ENCODE data around the gene ABCG1. TPM values are rescaled to one million over a fixed set of nuclear protein-coding genes. Genes with fewer than 3 reads are reported as not detected.

The ABCG1 gene
- total and polyA plus RNA-seq, 2 experiments from 2014 or later: 8.4 to 10.7 TPM

GRCh38 chr21:42193721-42194120, 25.2 kb upstream of the ABCG1 start:
- Histone ChIP-seq H3K36me3 (replicated peaks; ENCODE audit: insufficient read depth, low read depth) (no peaks in the 10 kb centered on the region), H3K9me3 (ENCODE audit: low read depth) (no peaks in the 10 kb centered on the region), H3K79me2 (no peaks in the 10 kb centered on the region), H3K27me3 (no peaks in the 10 kb centered on the region), H2AFZ (no peak overlapping the region), H3K4me1 (ENCODE audit: insufficient read depth) (no peaks in the 10 kb centered on the region), H4K20me1 (ENCODE audit: insufficient read depth, poor library complexity, severe bottlenecking) (no peaks in the 10 kb centered on the region), H3K9me2 (replicated peaks; ENCODE audit: insufficient read depth) (no peaks in the 10 kb centered on the region), H3K4me3 (no peak overlapping the region), H3K4me2 (no peak overlapping the region), H3K27ac (no peak overlapping the region)
- TF ChIP-seq CTCF (IDR thresholded peaks at IDR 0.05; ENCODE audit: poor library complexity): no peak
- TF ChIP-seq EZH2 (IDR thresholded peaks at IDR 0.05; ENCODE audit: borderline replicate concordance): no peak
- no peak for TF ChIP-seq EZH2phosphoT487 (IDR thresholded peaks at IDR 0.05; ENCODE audit: low read depth, severe bottlenecking, unreplicated experiment)
- no peak for DNase-seq (ENCODE audit: low spot score)
- WGBS (ENCODE audit: low lambda C conversion rate, missing lambda C conversion rate): 92% methylated on average over 6 of the region's 6 CpGs

GRCh38 chr21:42194863-42195262, 24.1 kb upstream of the ABCG1 start:
- Histone ChIP-seq H3K27ac (no peak overlapping the region), H4K20me1 (ENCODE audit: insufficient read depth, poor library complexity, severe bottlenecking) (no peaks in the 10 kb centered on the region), H3K9me3 (ENCODE audit: low read depth) (no peaks in the 10 kb centered on the region), H3K27me3 (no peaks in the 10 kb centered on the region), H2AFZ (no peak overlapping the region), H3K9me2 (replicated peaks; ENCODE audit: insufficient read depth) (no peaks in the 10 kb centered on the region), H3K36me3 (replicated peaks; ENCODE audit: insufficient read depth, low read depth) (no peaks in the 10 kb centered on the region), H3K4me2 (no peak overlapping the region), H3K4me1 (ENCODE audit: insufficient read depth) (no peaks in the 10 kb centered on the region), H3K4me3 (no peak overlapping the region), H3K79me2 (no peaks in the 10 kb centered on the region)
- no peak for DNase-seq (ENCODE audit: low spot score)
- 93% methylated on average over 9 of the region's 9 CpGs for WGBS (ENCODE audit: low lambda C conversion rate, missing lambda C conversion rate)
- TF ChIP-seq EZH2phosphoT487 (IDR thresholded peaks at IDR 0.05; ENCODE audit: low read depth, severe bottlenecking, unreplicated experiment): no peak
- no peak for TF ChIP-seq CTCF (IDR thresholded peaks at IDR 0.05; ENCODE audit: poor library complexity)
- no peak for TF ChIP-seq EZH2 (IDR thresholded peaks at IDR 0.05; ENCODE audit: borderline replicate concordance)

GRCh38 chr21:42195378-42196031, 23.4 kb upstream of the ABCG1 start:
- H3K4me1 ChIP-seq (ENCODE audit: insufficient read depth): no peaks in the 10 kb centered on the region
- H3K4me2 ChIP-seq: no peak overlapping the region
- no peak for DNase-seq (ENCODE audit: low spot score)
- no peaks in the 10 kb centered on the region for H3K36me3 ChIP-seq (replicated peaks; ENCODE audit: insufficient read depth, low read depth)
- no peaks in the 10 kb centered on the region for H4K20me1 ChIP-seq (ENCODE audit: insufficient read depth, poor library complexity, severe bottlenecking)
- H3K27ac ChIP-seq: no peak overlapping the region
- H3K9me3 ChIP-seq (ENCODE audit: low read depth): no peaks in the 10 kb centered on the region
- H3K79me2 ChIP-seq: no peaks in the 10 kb centered on the region
- H3K27me3 ChIP-seq: no peaks in the 10 kb centered on the region
- TF ChIP-seq EZH2phosphoT487 (IDR thresholded peaks at IDR 0.05; ENCODE audit: low read depth, severe bottlenecking, unreplicated experiment): no peak
- no peak for TF ChIP-seq CTCF (IDR thresholded peaks at IDR 0.05; ENCODE audit: poor library complexity)
- no peak for TF ChIP-seq EZH2 (IDR thresholded peaks at IDR 0.05; ENCODE audit: borderline replicate concordance)
- no peak overlapping the region for H3K4me3 ChIP-seq
- WGBS (ENCODE audit: low lambda C conversion rate, missing lambda C conversion rate): 78% methylated on average over 6 of the region's 6 CpGs
- no peaks in the 10 kb centered on the region for H3K9me2 ChIP-seq (replicated peaks; ENCODE audit: insufficient read depth)
- no peak overlapping the region for H2AFZ ChIP-seq
